ENCODE measurements around the gene DNAH1.

DNAH1 gene

DNA sequence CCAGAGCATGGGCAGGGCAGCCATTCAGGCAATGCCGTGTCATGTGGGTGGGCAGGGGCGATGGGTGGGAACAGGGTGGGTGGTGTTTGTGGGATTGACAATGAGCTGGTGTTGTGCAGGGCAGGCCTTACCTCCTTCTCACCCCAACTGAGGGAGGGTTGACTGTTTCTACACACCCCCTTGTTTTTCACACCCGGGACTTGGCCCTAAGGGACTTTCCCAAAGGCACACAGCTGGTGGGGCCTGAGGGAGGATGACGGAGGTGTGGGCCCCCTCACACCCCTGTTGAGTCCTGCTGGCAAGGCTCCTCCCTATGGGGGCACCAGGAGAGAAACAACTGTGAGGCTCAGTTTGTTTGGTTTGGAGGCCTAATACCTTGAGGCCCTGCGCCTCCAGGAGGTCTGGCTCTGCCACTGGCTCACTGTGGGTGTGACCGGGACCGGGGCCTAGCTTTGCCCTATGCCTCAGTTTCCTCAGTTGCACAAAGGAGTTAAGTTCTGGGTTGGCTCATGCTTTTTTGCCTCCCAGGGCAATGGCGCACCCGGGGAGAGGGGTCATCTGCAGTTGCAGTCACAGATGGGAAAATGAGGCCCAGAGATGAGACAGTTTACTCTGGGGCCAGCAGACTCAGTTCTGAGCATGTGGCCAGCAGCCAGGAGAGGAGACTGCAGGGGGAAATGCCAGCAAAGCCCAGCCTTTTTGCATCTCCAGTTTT, 5.1 kb upstream of the DNAH1 start:
- FAIRE-seq, result peak; percentile 48
- peak; percentile 63 for DNase-seq (ENCODE audit: insufficient read length, low spot score)

GRCh38 chr3:52311576-52312119, 4.5 kb upstream of the DNAH1 start:
- DNase-seq (ENCODE audit: insufficient read length, low spot score) (no peak), FAIRE-seq (no peak)

- FAIRE-seq, result no peak
- DNase-seq (ENCODE audit: insufficient read length, low spot score), result peak; percentile 33
These were observed 2.8 kb upstream of the DNAH1 start for GRCh38 chr3:52313188-52313773.

- peak; percentile 100 for FAIRE-seq
These were observed 2.3 kb upstream of the DNAH1 start for GRCh38 chr3:52313774-52314188.

GRCh38 chr3:52314489-52314888, 1.6 kb upstream of the DNAH1 start:
- FAIRE-seq (peak; percentile 40), DNase-seq (ENCODE audit: insufficient read length, low spot score) (no peak)

More at GRCh38 chr3:52313774-52314188, 2.3 kb upstream of the DNAH1 start:
- DNase-seq (ENCODE audit: insufficient read length, low spot score), result peak; percentile 87

GRCh38 chr3:52315006-52315405, 1.1 kb upstream of the DNAH1 start:
- DNase-seq (ENCODE audit: insufficient read length, low spot score) (no peak), FAIRE-seq (no peak)

GRCh38 chr3:52317208-52318000, 1.3 kb downstream of the DNAH1 start:
- FAIRE-seq (no peak), DNase-seq (ENCODE audit: insufficient read length, low spot score) (peak; percentile 50)

DNA sequence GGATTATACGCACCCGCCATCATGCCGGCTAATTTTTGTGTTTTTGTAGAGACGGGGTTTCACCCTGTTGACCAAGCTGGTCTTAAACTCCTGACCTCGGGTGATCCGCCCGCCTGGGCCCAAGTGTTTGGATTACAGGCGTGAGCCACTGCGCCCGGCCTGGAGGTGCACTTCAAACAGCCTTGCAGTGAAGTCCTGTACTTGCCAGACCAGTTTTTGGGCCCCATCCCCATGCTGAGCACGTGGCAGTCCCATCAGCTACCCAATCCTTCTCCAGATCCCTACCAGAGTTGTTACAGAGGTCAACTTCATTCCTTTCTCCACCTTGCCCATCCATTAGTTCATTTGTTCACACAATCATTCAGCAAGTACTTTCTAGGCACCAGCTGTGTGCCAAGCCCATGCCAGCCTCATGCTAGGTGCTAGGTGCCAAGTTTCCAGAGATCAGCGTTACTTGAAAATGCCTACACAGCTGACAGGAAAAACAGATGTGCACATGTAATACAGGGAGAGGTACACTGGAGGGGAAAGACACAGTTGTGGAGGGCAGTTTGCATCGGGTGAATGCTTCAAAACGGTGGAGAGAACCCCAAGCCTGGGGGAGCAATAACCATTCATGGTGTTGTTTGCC, 2.2 kb downstream of the DNAH1 start:
- DNase-seq (ENCODE audit: insufficient read length, low spot score), result no peak
- no peak for FAIRE-seq

GRCh38 chr3:52319921-52320595, 3.9 kb downstream of the DNAH1 start:
- FAIRE-seq (no peak), DNase-seq (ENCODE audit: insufficient read length, low spot score) (no peak)

- FAIRE-seq (no peak), DNase-seq (ENCODE audit: insufficient read length, low spot score) (no peak)
These were observed 5.4 kb downstream of the DNAH1 start for GRCh38 chr3:52321481-52321880.

- no peak for DNase-seq (ENCODE audit: insufficient read length, low spot score)
- FAIRE-seq, result no peak
These were observed 6.3 kb downstream of the DNAH1 start for GRCh38 chr3:52322466-52322865.

- FAIRE-seq (no peak), DNase-seq (ENCODE audit: insufficient read length, low spot score) (no peak)
These were observed 7.6 kb downstream of the DNAH1 start for GRCh38 chr3:52323526-52324295.

DNA sequence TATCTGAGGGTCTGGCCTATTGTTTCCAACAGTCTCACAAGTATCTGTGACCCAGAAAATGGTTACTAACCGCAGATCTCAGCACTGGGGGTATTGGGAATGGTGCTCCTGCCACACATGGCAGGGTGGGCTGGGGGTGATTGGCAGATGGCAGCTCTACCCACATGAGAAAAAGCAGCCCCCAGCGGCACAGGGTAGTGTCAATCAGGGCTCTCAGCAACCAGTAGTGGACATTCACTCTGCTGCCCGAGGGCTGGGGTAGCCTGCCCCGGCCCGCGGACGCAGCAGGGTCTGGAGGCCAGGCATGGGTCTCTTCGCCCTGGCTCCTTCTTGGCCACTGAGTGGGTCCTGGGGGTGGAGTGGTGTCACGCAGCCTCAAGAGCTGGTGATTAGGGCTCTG, 8.6 kb downstream of the DNAH1 start:
- no peak for FAIRE-seq
- no peak for DNase-seq (ENCODE audit: insufficient read length, low spot score)

- DNase-seq (ENCODE audit: insufficient read length, low spot score) (no peak), FAIRE-seq (no peak)
These were observed 9.6 kb downstream of the DNAH1 start for GRCh38 chr3:52325686-52326085.

DNA sequence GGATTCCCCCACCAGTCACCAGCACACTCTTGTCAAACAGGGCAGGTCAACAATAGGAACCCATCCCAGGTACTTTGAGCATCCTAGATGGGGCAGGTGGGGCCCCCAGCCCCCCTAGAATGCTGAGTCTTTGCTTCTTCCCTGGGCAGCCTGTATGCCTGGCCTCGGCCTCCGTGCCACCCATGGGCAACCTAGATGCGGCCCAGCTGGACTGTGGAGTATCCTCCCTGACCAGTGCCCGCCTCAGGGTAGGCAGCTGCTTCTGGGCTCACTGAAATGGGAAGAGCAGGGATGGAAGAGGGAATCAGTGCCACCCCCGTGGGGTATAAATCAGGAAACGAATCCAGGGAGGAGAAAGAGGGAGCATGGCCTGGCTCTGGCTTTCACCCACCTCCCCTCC, 10.9 kb downstream of the DNAH1 start:
- FAIRE-seq (no peak), DNase-seq (ENCODE audit: insufficient read length, low spot score) (no peak)

DNA sequence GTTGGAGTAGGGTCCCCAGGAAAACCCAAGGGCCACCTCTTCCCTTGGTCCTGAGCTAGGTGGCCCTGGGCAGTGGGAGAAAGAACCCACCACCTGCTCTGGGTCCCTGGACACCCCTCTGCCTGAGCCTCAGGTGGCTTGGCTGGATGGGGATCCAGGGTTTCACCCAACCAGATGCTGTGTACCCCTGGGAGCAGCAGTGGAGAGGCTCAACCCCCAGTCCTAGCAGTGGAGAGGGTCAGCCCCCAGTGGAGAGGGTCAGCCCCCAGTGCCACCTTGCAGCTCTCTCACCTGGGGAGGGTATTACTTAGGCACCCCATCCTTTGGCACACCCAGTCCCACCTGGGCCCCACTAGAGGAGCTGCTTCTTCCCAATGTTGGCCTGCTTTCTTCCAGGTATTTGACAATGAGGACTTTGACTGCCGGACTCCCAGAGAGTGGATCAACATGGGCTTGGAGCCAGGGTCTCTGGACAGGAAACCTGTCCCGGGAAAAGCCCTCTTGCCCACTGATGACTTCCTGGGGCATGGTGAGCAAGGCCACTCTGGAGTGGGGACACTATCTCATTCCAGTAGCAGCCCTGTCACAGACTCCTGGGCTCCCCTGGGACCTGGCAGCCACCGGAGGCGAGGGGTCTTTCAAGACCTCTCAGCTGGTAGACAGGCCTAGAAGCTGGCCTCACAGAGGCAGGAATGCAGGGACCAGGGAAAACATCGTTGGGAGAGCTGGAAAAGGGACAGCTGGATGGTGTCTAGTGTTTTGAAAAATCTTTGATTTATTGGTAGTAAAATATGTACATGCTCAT, 11.6 kb downstream of the DNAH1 start:
- no peak for DNase-seq (ENCODE audit: insufficient read length, low spot score)
- no peak for FAIRE-seq

DNA sequence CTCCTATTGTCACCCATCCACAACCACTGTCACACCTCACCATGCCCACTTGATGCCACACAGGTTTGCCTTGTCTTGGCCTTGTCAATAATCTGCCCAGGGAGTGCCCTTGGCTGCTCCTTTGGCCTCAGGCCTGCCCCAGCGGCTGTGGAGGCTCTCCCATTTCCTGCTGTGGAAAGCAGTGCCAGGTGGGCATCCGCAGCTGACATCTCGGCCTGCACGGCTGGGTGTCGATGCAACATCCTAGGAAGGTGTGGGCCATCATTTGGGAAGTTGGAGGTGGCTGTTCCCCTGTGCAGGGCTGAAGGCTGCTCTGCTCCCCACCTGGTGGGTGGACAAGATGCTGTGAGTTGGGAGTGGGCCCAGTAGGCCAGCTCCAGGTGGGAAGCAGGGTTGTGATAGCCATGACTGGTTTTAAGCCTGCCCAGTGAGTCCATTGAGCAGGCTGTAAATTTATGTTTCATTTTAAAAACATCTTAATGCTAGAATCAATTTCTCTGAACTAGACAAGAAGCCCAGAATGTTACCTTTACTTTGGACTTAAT, 12.5 kb downstream of the DNAH1 start:
- DNase-seq (ENCODE audit: insufficient read length, low spot score), result no peak
- FAIRE-seq, result no peak

DNA sequence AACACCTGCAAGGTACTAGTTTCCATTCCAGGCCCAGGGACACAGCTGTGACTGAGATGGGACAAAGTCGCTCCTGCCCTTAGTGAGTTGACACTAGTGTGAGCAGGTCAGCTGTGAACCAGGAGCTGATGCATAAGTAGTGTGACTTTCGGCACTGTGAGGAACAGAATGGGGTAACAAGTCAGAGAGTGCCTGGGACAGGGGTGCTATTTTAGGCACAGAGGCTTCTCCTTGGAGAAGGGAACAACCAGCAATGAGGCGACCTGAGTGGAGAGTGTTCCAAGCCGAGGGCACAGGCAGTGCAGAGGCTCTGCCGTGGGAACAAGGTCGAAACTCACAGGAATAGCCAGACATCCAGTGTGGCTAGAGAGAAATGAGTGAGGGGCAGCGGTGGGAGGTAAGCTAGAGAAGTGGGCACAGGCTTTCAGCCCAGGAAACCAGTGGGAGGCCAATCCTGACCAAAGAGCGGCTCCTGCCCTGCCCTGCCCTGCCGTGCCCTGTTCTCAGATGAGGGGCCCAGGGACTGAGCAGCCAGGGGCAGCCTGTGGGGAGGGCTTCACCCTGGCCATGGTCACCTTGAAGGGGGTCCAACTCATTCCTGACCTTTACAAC, 14.2 kb downstream of the DNAH1 start:
- DNase-seq (ENCODE audit: insufficient read length, low spot score), result no peak
- FAIRE-seq, result no peak
